Measurements from ENCODE around the gene ERCC6L2. TPM values are rescaled to one million over a fixed set of nuclear protein-coding genes. Genes with fewer than 3 reads are reported as not detected.
A peak's percentile ranks its signal among the peaks of the same experiment; 100 is the strongest.

ERCC6L2 gene, protein sequence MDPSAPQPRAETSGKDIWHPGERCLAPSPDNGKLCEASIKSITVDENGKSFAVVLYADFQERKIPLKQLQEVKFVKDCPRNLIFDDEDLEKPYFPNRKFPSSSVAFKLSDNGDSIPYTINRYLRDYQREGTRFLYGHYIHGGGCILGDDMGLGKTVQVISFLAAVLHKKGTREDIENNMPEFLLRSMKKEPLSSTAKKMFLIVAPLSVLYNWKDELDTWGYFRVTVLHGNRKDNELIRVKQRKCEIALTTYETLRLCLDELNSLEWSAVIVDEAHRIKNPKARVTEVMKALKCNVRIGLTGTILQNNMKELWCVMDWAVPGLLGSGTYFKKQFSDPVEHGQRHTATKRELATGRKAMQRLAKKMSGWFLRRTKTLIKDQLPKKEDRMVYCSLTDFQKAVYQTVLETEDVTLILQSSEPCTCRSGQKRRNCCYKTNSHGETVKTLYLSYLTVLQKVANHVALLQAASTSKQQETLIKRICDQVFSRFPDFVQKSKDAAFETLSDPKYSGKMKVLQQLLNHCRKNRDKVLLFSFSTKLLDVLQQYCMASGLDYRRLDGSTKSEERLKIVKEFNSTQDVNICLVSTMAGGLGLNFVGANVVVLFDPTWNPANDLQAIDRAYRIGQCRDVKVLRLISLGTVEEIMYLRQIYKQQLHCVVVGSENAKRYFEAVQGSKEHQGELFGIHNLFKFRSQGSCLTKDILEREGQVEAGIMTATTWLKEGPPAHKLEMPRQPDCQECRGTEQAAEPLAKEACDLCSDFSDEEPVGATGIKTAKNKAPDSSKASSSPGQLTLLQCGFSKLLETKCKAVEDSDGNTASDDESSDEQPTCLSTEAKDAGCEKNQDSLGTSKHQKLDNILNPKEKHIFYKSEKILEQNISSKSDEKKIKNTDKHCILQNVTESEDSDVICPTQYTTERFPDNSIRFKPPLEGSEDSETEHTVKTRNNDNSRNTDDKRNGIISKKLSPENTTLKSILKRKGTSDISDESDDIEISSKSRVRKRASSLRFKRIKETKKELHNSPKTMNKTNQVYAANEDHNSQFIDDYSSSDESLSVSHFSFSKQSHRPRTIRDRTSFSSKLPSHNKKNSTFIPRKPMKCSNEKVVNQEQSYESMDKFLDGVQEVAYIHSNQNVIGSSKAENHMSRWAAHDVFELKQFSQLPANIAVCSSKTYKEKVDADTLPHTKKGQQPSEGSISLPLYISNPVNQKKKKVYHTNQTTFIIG (N-terminal part only)
- total RNA-seq (29.6 and 31.8 TPM in 2 replicates), polyA plus RNA-seq (4.7 and 5.3 TPM in 2 replicates), polyA minus RNA-seq (27.7 and 34.4 TPM in 2 replicates), Bru-seq, nascent RNA (percentile 82 among the genes with signal in this experiment), BruChase-seq, experiment 1, labeled RNA remaining after a 6-hour chase (percentile 58 among the genes with signal in this experiment), BruChase-seq, experiment 2, labeled RNA remaining after a 2-hour chase (percentile 62 among the genes with signal in this experiment)
- polyA plus RNA-seq (2011; cell fraction: cytosol; rRNA removed), result 7.8 and 8.3 TPM in 2 replicates
- polyA plus RNA-seq (2011; cell fraction: nucleus; rRNA removed), result 21.7 and 27.3 TPM in 2 replicates
- polyA plus RNA-seq (2012), result 12.0 and 14.0 TPM in 2 replicates
- 34.7 TPM for polyA minus RNA-seq (2011; cell fraction: cytosol; rRNA and poly(A)+ RNA removed)
- polyA minus RNA-seq (2011; cell fraction: nucleus; rRNA and poly(A)+ RNA removed), result 58.0 and 64.9 TPM in 2 replicates
- long read RNA-seq, full-length matches to known transcripts, result 2 of 10 reads
- long read RNA-seq, partial matches to known transcripts, result 2 of 10 reads
- long read RNA-seq, other reads (novel, unspliced or antisense), result 6 of 10 reads

DNA sequence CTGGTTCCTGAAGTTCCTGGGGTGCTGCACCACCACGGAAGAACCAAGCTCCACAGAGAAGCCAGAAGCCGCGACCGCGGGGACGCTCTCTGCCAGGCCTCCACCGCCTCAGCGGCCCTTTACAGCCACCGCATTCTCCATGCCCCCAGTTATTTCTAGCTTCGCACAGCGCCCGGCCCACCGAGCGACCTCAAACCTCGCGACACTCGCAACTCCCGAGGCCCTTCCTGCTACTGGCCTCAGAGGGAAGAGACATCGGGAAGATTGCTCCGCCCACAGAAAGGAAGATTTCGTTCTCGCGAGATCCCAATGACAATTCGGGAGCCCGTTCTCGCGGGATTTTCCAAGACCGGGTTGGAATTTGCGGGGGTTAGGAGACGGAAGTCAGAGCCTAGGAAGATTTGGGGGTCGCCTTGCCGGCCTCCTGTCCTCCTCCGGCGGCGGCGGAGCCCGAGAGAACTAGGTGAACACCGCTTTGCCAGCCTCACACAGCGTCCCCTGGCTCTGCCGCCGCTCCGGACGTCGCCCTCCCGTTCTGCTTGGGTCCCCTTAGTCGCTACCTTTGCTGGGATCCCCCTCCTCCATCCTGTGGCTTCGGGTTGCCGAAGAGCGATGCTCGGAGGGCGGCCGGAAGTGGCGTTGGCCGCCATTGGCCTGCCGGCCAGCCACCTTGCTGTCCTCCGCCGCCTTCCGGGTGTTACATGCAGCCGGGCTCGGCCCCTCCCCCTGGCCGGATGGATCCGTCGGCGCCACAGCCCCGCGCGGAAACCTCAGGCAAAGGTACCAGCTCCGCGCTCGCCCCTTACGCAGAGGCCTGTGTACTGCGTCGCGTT, at the start of gene ERCC6L2:
ERCC6L2 (plus strand) TSS at position 387 of the 833 bp plus-strand sequence; CDS start at position 735, 348 bp downstream.
- Histone ChIP-seq H3K9me1 (replicated peaks; ENCODE audit: control insufficient read depth, extremely low read depth, insufficient read depth, low read length) (no peaks in the 10 kb centered on the region), H3K4me2 (ENCODE audit: insufficient read depth, low read length) (peak within 1 kb of the TSS; percentile 91), H3K36me3 (ENCODE audit: control insufficient read depth in 2 of 2, extremely low read depth in 1 of 2, insufficient read depth in 2 of 2, low read length in 2 of 2) (no peaks in the 10 kb centered on the region), H3K9me3 (replicated peaks; ENCODE audit: control insufficient read depth, insufficient read depth, low read length) (no peaks in the 10 kb centered on the region), H3K4me3 (replicated peaks in 1 of 3; ENCODE audit: insufficient read depth in 1 of 3, low read depth in 1 of 3, low read length in 3 of 3) (peak within 1 kb of the TSS in 1 of 3 experiments; percentile 71), H3K4me1 (ENCODE audit: control insufficient read depth, extremely low read depth, insufficient read depth, low read length) (peaks cover 23% of the 10 kb centered on the region), H3K9ac (replicated peaks; ENCODE audit: extremely low read depth, insufficient read depth, low read length) (peak within 1 kb of the TSS; percentile 91), H3K27me3 (ENCODE audit: control insufficient read depth in 2 of 2, insufficient read depth in 2 of 2, low read length in 2 of 2) (no peaks in the 10 kb centered on the region), H4K20me1 (replicated peaks; ENCODE audit: control insufficient read depth, extremely low read depth, insufficient read depth, low read length) (no peaks in the 10 kb centered on the region), H3K79me2 (ENCODE audit: control insufficient read depth, insufficient read depth, low read length) (peaks cover 11% of the 10 kb centered on the region), H3K27ac (ENCODE audit: insufficient read depth, low read depth, low read length) (no peak within 1 kb of the TSS), H2AFZ (ENCODE audit: low read depth, low read length) (peak within 1 kb of the TSS; percentile 44)
- DNase-seq (ENCODE audit: low read depth, low spot score), result peak; percentile 99
- TF ChIP-seq POLR2AphosphoS5 (IDR thresholded peaks at IDR 0.05; ENCODE audit: insufficient read depth, low read depth, low read length) (peak; percentile 91), POLR2A (IDR thresholded peaks at IDR 0.05; ENCODE audit: low read depth, low read length) (peak; percentile 86), GATA2 (IDR thresholded peaks at IDR 0.05; ENCODE audit: insufficient read depth, insufficient read length, low read depth, low read length) (no peak), EZH2 (IDR thresholded peaks at IDR 0.05; ENCODE audit: borderline replicate concordance, low read depth, low read length, severe bottlenecking) (no peak), MYC (IDR thresholded peaks at IDR 0.05; ENCODE audit: low read depth, low read length) (peak; percentile 75), FOS (IDR thresholded peaks at IDR 0.05; ENCODE audit: borderline replicate concordance, insufficient read depth, low read length) (no peak), JUN (IDR thresholded peaks at IDR 0.05; ENCODE audit: borderline replicate concordance, insufficient read depth, insufficient read length, low read depth) (no peak)
- TF ChIP-seq, protein P1, sequence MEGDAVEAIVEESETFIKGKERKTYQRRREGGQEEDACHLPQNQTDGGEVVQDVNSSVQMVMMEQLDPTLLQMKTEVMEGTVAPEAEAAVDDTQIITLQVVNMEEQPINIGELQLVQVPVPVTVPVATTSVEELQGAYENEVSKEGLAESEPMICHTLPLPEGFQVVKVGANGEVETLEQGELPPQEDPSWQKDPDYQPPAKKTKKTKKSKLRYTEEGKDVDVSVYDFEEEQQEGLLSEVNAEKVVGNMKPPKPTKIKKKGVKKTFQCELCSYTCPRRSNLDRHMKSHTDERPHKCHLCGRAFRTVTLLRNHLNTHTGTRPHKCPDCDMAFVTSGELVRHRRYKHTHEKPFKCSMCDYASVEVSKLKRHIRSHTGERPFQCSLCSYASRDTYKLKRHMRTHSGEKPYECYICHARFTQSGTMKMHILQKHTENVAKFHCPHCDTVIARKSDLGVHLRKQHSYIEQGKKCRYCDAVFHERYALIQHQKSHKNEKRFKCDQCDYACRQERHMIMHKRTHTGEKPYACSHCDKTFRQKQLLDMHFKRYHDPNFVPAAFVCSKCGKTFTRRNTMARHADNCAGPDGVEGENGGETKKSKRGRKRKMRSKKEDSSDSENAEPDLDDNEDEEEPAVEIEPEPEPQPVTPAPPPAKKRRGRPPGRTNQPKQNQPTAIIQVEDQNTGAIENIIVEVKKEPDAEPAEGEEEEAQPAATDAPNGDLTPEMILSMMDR (IDR thresholded peaks at IDR 0.05; ENCODE audit: extremely low read depth in 1 of 2, insufficient read depth in 1 of 2, low read depth in 1 of 2, low read length in 2 of 2), result peak in 1 of 2 donors; percentile 0
- TF ChIP-seq, protein P2, sequence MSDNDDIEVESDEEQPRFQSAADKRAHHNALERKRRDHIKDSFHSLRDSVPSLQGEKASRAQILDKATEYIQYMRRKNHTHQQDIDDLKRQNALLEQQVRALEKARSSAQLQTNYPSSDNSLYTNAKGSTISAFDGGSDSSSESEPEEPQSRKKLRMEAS (IDR thresholded peaks at IDR 0.05; ENCODE audit: insufficient read depth, insufficient read length), result peak; percentile 60
- intact Hi-C loops (cut with micrococcal nuclease) (loop anchor here (1.0 to 10.0 kb wide), 12 partner anchors 19 to 691 kb away; partner anchors contain the start of gene FANCC), dilution Hi-C loops (cut with MboI; ENCODE audit: extremely low pct_ligation_motif_present, low sequenced_read_pairs) (no loop called here)
- POLR2A ChIA-PET, result interaction anchor here (0.5 to 1.7 kb wide), 6 partner anchors 35 to 365 kb away, joined by 3 to 7 read pairs (median 4); no protein-coding TSS in a partner anchor
- peak; percentile 85 for FAIRE-seq
- no TSS peak for BruUV-seq (replicated peaks)
- CTCF ChIA-PET, result interaction anchor here (0.6 to 2.9 kb wide), 13 partner anchors 13 to 186 kb away, joined by 3 to 15 read pairs (median 3); no protein-coding TSS in a partner anchor
